GM12878 (cell line): Measurements from ENCODE around the gene GOLGA2. TPM values are rescaled to one million over a fixed set of nuclear protein-coding genes. Genes with fewer than 3 reads are reported as not detected.

ENCODE experiments used
- ATAC-seq: fragments of 200-7000 bp; cut with Tn5 transposase; 3 replicates; pipeline ENCODE4 v1.9.1; 2020; ENCODE audit warnings: mild to moderate bottlenecking, moderate library complexity
- BruUV-seq: library from RNA; stranded (reverse); fragments of 400-500 nt; replicated peaks from 2 replicates; lab custom pipeline; 2021; lab: Mats Ljungman, UMichigan
- CTCF ChIA-PET: fragments of 300-600 bp; sonication (Branson Sonifier 250); formaldehyde crosslinking; extraction: SDS; loops from one replicate; lab custom pipeline; 2021; ENCODE audit warnings: inconsistent platforms; lab: Yijun Ruan, JAX
- POLR2A ChIA-PET: fragments of 350-600 bp; formaldehyde crosslinking; extraction: SDS; loops from one replicate; lab custom pipeline; 2021; ENCODE audit warnings: inconsistent platforms; lab: Charles Lee
- RAD21 ChIA-PET: fragments of 300-600 bp; sonication (Branson Sonifier 250); formaldehyde crosslinking; loops from one replicate; lab custom pipeline; 2023; ENCODE audit warnings: antibody characterized with exemption; ENCODE audit not compliant: unreplicated experiment; lab: Charles Lee
- SMC1A ChIA-PET: fragments of 300-600 bp; sonication (Branson Sonifier 250); formaldehyde crosslinking; loops from one replicate; lab custom pipeline; 2023; ENCODE audit not compliant: unreplicated experiment, uncharacterized antibody; lab: Charles Lee
- DNase-seq: peaks from one replicate; pipeline ENCODE4 v3.0.0-alpha.2; 2011; ENCODE audit warnings: low read depth, low spot score
- FAIRE-seq: peaks from 3 replicates; lab custom pipeline; 2011; peaks lifted over from hg19 to GRCh38; lab: Jason Lieb, UNC
- H2AFZ ChIP-seq: 2 replicates; pipeline ENCODE4 v1.6.0; 2011; ENCODE audit warnings: low read depth, low read length, control low read depth; ENCODE audit not compliant: control insufficient read depth
- H3K27ac ChIP-seq: 2 replicates; pipeline ENCODE4 v1.5.1; 2011; ENCODE audit warnings: control low read depth; ENCODE audit not compliant: control insufficient read depth, insufficient read depth
- H3K27me3 ChIP-seq, 2 experiments: replicated peaks in 1 of 2; 2 replicates each; pipeline versions ENCODE4 v1.6.0 to v1.6.1; 2011; ENCODE audit warnings: low read length in 1 of 2; ENCODE audit not compliant: control insufficient read depth in 2 of 2, insufficient read depth in 2 of 2
- H3K36me3 ChIP-seq, 2 experiments: 2 replicates each; pipeline ENCODE4 v1.5.1; 2011; ENCODE audit warnings: low read length in 1 of 2; ENCODE audit not compliant: control insufficient read depth in 2 of 2, insufficient read depth in 2 of 2
- H3K4me1 ChIP-seq: 2 replicates; pipeline ENCODE4 v1.6.1; 2011; ENCODE audit warnings: mild to moderate bottlenecking, low read length, moderate library complexity, mixed read lengths; ENCODE audit not compliant: control insufficient read depth, insufficient read depth
- H3K4me2 ChIP-seq: 2 replicates; pipeline ENCODE4 v1.6.0; 2011; ENCODE audit warnings: control low read depth; ENCODE audit not compliant: control insufficient read depth, insufficient read depth
- H3K4me3 ChIP-seq: fragments of 200-600 bp; sonication (generic); 2 replicates; pipeline ENCODE4 v1.5.1; 2016
- H3K79me2 ChIP-seq: 2 replicates; pipeline ENCODE4 v1.6.0; 2011; ENCODE audit warnings: low read length; ENCODE audit not compliant: control insufficient read depth, insufficient read depth
- H3K9ac ChIP-seq: 2 replicates; pipeline ENCODE4 v1.8.0; 2011; ENCODE audit warnings: low read length, control low read depth, mixed read lengths; ENCODE audit not compliant: control insufficient read depth, insufficient read depth
- H3K9me3 ChIP-seq: replicated peaks from 3 replicates; pipeline ENCODE4 v1.5.1; 2011; ENCODE audit warnings: mild to moderate bottlenecking, low read length; ENCODE audit not compliant: control insufficient read depth, insufficient read depth
- H4K20me1 ChIP-seq: 2 replicates; pipeline ENCODE4 v1.6.0; 2011; ENCODE audit not compliant: control insufficient read depth, insufficient read depth
- ATF2 ChIP-seq: IDR thresholded peaks from 2 replicates; pipeline ENCODE4 v1.6.1; 2012; ENCODE audit warnings: low read length, inconsistent platforms
- BACH1 ChIP-seq: fragments of 450-650 bp; IDR thresholded peaks from 2 replicates; pipeline ENCODE4 v1.6.1; 2017; ENCODE audit warnings: mild to moderate bottlenecking, borderline replicate concordance
- BHLHE40 ChIP-seq, 2 experiments: fragments of 450-650 bp in 1 of 2; IDR thresholded peaks; 2 replicates each; pipeline ENCODE4 v1.6.1; 2011 to 2017; ENCODE audit warnings: low read depth in 2 of 2, borderline replicate concordance in 1 of 2, improper control_type of control experiment in 1 of 2, low read length in 1 of 2, mild to moderate bottlenecking in 1 of 2
- CHD2 ChIP-seq: IDR thresholded peaks from 2 replicates; pipeline ENCODE4 v1.6.1; 2011; ENCODE audit warnings: low read depth, low read length, improper control_type of control experiment, borderline replicate concordance
- E4F1 ChIP-seq: fragments of 450-650 bp; IDR thresholded peaks from 2 replicates; pipeline ENCODE4 v1.6.1; 2018; ENCODE audit warnings: borderline replicate concordance, mild to moderate bottlenecking; ENCODE audit not compliant: partially characterized antibody
- EED ChIP-seq: sonication (generic); IDR thresholded peaks from 2 replicates; pipeline ENCODE4 v1.6.1; 2016; ENCODE audit warnings: antibody characterized with exemption, low read depth
- ESRRA ChIP-seq: IDR thresholded peaks from 2 replicates; pipeline ENCODE4 v1.6.1; 2012; ENCODE audit warnings: mild to moderate bottlenecking, low read length, improper control_type of control experiment
- FOXK2 ChIP-seq: fragments of 450-650 bp; IDR thresholded peaks from 2 replicates; pipeline ENCODE4 v1.6.1; 2017; ENCODE audit warnings: mild to moderate bottlenecking, moderate library complexity
- HDAC6 ChIP-seq: fragments of 200-600 bp; sonication (generic); IDR thresholded peaks from one replicate; pipeline ENCODE4 v1.8.0; 2017; ENCODE audit warnings: antibody characterized with exemption; ENCODE audit not compliant: unreplicated experiment
- PAX8 ChIP-seq: fragments of 450-650 bp; IDR thresholded peaks from 2 replicates; pipeline ENCODE4 v1.6.1; 2017; ENCODE audit warnings: mild to moderate bottlenecking, moderate library complexity
- RFX5 ChIP-seq: IDR thresholded peaks from 2 replicates; pipeline ENCODE4 v1.6.1; 2011; ENCODE audit warnings: low read depth, low read length, improper control_type of control experiment
- ZBED1 ChIP-seq: IDR thresholded peaks from 2 replicates; pipeline ENCODE4 v1.6.1; 2016; ENCODE audit warnings: borderline replicate concordance
- ZNF592 ChIP-seq: fragments of 450-650 bp; IDR thresholded peaks from 2 replicates; pipeline ENCODE4 v1.6.1; 2017; ENCODE audit warnings: mild to moderate bottlenecking, moderate library complexity
- WGBS: methylation state at CpG from one replicate; pipeline ENCODE4 v1.1.6; 2016; ENCODE audit warnings: low lambda C conversion rate; ENCODE audit not compliant: insufficient replicate concordance, insufficient coverage; ENCODE audit errors: missing lambda C conversion rate; 5-methylcytosine and 5-hydroxymethylcytosine counted together
- in situ Hi-C: fragments of 300-500 bp; cut with MboI; formaldehyde crosslinking; loops from 9 replicates; pipeline ENCODE4 v1.14.3; 2018; ENCODE audit warnings: mixed read lengths
- intact Hi-C: fragments of 100-400 bp; cut with micrococcal nuclease; formaldehyde crosslinking; loops from one replicate; pipeline ENCODE4 v1.14.2; 2022; ENCODE audit not compliant: unreplicated experiment
- polyA plus RNA-seq, 11 experiments: library from polyadenylated mRNA; depleted of rRNA in 4 of 11; unstranded in 6 of 11; stranded (reverse) in 5 of 11; fragments of >200 nt; fragmentation: Nextera tagmentation in 4 of 11; fragmentation: Illumina TruSeq in 1 of 11; extraction: Ambion mirVana in 4 of 11; extraction: Trizol in 1 of 11; gene quantifications; 1 replicate in 1 of 11; 2 replicates in 10 of 11; pipeline versions ENCODE4 v1.2.1 to v1.2.3, GENCODE V29; 2011 to 2016; ENCODE audit warnings: inconsistent platforms in 2 of 11, missing spikeins in 2 of 11, low read depth in 1 of 11
- total RNA-seq, 4 experiments: library from RNA; depleted of rRNA in 3 of 4; stranded (reverse); fragments of >200 nt in 3 of 4; fragmentation: Illumina TruSeq in 1 of 4; extraction: Trizol in 1 of 4; gene quantifications; 2 replicates each; pipeline versions ENCODE4 v1.2.1 to v1.2.3, GENCODE V29; 2013 to 2021

Gene GOLGA2
- total and polyA plus RNA-seq, 10 of the 15 experiments (the other 5 are each of a cell fraction or from before 2014, with no cell fraction given): 5.9 to 32.6 (median 19.7) TPM

- in situ Hi-C loops: no loop called here
- TF ChIP-seq ZBED1 (no peak), CHD2 (no peak; the same call in 1 of the 2 replicates), ZNF592 (no peak), ESRRA (peak; percentile 72), BACH1 (peak; percentile 29; the same call in 1 of the 2 replicates), HDAC6 (no peak), E4F1 (peak; percentile 79), PAX8 (no peak), ATF2 (no peak; the same call in 1 of the 2 replicates), FOXK2 (peak; percentile 79), RFX5 (no peak), EED (no peak), BHLHE40 (IDR thresholded peaks at IDR 0.05; ENCODE audit: borderline replicate concordance in 1 of 2, low read depth in 2 of 2, low read length in 1 of 2) (peak in 1 of 2 experiments; percentile 42; a peak in 1 of 4 replicates)
Measured at GRCh38 chr9:128322404-128323211, 46.8 kb upstream of the GOLGA2 start, which contains the start of the genes COQ4 and TRUB2. Gene COQ4 (plus strand): TSS chr9:128322839. CDS start chr9:128322859, 20 bp downstream. Gene TRUB2 (minus strand): TSS chr9:128322447. CDS start chr9:128322408, 39 bp downstream.

More at GRCh38 chr9:128322404-128323211, 46.8 kb upstream of the GOLGA2 start, which contains the start of the genes COQ4 and TRUB2:
- Histone ChIP-seq H3K4me1 (peaks cover 6% of the 10 kb centered on the region), H3K9ac (peak within 1 kb of the TSS; percentile 65), H3K4me3 (peak within 1 kb of the TSS; percentile 96), H2AFZ (peak within 1 kb of the TSS; percentile 95), H3K36me3 (peaks cover 1 to 8% of the 10 kb centered on the region in 2 experiments), H3K9me3 (no peaks in the 10 kb centered on the region), H3K27me3 (no peaks in the 10 kb centered on the region), H3K27ac (peak within 1 kb of the TSS; percentile 69), H3K4me2 (peak within 1 kb of the TSS; percentile 87), H3K79me2 (peaks cover 29% of the 10 kb centered on the region), H4K20me1 (no peaks in the 10 kb centered on the region)
- WGBS: 2% methylated on average over 80 of the region's 83 CpGs
- intact Hi-C loops: loop anchor here (1.0 kb wide), 2 partner anchors 18 to 46 kb away; partner anchors contain the start of genes GOLGA2, SLC27A4 and SWI5
- BruUV-seq: no TSS peak
- DNase-seq (peak; percentile 82), ATAC-seq (peak; percentile 96), FAIRE-seq (peak; percentile 91)
- ChIA-PET CTCF (interaction anchor here (0.7 to 2.6 kb wide), 4 partner anchors 8 to 40 kb away, joined by 3 to 6 read pairs (median 4); no protein-coding TSS in a partner anchor), SMC1A (no interaction called here), RAD21 (no interaction called here), POLR2A (interaction anchor here (0.6 kb wide), 1 partner anchor 53 kb away, joined by 4 read pairs; no protein-coding TSS in a partner anchor)
